OCI-LY3 (cell line): Measurements from ENCODE around the gene FLII.

Experiments
- EZH2phosphoT487 ChIP-seq: fragments of 200-600 bp; shearing (Covaris generic); IDR thresholded peaks from 2 replicates; pipeline ENCODE4 v1.6.1; 2018; ENCODE audit warnings: antibody characterized with exemption, mixed run types, low read depth
- TF ChIP-seq, protein P1 (sequence below): fragments of 200-600, 300-600 bp; sonication (generic); IDR thresholded peaks from 2 replicates; pipeline ENCODE4 v1.5.1; 2014; ENCODE audit warnings: antibody characterized with exemption, low read length, low read depth

DNA sequence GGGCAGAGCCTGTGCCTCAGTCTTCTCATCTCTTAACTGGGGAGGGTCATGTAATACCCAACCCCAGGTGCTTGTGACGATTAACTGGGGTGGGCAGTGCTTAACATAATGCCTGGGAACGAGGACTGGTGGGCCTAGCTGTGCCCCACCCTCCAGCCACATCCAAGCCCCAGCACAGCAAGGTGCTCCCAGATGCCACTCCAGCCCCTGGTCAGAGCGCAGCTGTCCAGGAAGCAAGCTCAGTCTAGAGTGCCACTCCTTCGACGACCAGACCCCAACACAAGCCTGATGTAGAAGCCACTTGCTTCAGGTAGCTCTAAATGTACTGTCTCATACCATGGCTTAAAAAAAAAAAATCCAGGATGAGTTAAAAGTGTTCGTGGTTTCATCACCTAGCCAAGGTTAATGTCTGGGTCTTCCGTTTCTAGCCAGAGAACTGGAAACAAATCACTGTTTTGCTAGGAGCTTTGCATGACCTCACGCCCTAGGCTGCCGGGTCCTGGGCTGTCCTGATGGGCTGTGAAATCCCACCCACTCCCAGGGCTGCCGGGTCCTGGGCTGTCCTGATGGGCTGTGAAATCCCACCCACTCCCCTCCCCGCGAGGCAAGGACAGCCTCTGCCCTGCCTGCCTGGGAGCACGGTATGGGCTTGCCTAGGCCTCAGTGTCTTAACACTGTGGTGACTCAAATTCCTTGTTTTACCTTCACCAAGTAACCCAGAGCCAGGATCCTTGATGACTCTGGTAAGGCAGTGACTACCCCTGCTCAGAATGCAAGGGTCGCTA is 9.6 kb upstream of the FLII start:
- TF ChIP-seq, protein P1, sequence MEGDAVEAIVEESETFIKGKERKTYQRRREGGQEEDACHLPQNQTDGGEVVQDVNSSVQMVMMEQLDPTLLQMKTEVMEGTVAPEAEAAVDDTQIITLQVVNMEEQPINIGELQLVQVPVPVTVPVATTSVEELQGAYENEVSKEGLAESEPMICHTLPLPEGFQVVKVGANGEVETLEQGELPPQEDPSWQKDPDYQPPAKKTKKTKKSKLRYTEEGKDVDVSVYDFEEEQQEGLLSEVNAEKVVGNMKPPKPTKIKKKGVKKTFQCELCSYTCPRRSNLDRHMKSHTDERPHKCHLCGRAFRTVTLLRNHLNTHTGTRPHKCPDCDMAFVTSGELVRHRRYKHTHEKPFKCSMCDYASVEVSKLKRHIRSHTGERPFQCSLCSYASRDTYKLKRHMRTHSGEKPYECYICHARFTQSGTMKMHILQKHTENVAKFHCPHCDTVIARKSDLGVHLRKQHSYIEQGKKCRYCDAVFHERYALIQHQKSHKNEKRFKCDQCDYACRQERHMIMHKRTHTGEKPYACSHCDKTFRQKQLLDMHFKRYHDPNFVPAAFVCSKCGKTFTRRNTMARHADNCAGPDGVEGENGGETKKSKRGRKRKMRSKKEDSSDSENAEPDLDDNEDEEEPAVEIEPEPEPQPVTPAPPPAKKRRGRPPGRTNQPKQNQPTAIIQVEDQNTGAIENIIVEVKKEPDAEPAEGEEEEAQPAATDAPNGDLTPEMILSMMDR: no peak
- TF ChIP-seq EZH2phosphoT487: no peak
